HG03571 (cell line): Measurements from ENCODE around the gene MYH9.

Experiments used
- ATAC-seq: cut with Tn5 transposase; IDR thresholded peaks from one replicate; pipeline ENCODE4 v1.9.1; 2021; ENCODE audit not compliant: unreplicated experiment

MYH9 gene

DNA sequence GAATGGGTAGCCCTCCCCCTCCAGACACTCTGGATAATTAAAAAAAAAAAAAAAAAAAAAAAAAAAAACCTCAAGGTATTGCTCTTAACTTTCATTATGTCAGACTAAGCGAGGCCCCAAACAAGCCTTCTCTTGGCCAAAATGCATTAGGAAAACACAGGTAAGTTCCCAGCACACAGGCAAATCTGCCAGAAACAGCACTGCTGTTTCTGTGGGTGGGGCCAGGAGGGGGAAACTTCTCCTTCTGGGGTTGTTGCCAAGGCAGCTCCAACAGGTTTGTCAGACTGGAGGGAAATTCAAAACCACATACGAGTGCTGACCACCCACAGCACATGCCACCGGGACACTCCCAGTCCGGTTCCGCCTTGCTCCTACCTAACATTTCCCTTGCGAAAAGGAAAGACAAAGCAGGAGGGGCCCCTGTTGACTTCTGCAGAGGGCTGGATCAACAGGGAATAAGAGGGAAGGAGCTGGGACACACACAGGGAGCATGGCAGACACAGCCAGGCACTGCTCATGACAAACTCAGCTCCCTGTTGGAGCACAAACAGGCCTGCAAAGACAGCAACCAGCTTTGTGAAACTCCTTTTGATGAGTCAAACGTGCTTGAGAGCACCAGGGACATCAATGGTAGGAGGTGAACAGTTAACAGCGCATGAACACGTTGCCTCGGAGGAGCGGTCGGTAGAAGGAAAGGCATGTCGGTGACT, 55.0 kb downstream of the MYH9 start:
- ATAC-seq = no peak

DNA sequence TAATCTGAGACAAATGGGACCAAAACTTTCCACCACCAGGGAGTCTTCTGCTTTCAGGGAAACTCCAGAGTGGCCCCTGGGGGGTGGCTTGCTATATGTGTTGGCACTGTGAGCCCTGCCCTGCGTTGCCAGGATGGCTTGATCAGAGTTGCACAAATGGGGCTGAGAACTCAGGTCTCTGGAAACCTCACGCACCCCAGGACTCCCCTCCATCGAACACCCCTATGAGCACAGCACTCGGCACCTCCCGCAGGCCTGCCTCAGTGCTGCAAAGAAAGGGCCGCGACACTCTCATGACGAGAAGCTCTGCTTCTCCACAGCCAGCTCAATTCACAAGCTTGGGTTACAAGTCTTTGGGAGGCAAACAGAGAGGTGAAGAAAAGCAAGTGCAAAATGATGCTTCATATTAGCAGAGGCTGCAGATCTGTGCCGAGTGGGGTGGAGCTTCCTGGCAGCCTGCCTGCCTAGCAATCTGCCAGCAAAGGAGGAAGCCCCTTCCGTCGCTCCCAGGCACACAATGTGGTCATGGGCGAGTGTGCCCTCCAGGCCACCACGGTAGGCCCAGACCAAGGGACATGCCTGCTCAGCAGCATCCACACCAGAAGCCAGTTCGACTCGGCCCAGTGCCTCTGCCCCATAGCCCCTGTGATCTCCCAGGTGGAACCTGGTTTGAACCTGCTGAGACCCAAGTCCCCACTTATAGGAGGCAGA, 55.7 kb downstream of the MYH9 start:
- no peak for ATAC-seq

DNA sequence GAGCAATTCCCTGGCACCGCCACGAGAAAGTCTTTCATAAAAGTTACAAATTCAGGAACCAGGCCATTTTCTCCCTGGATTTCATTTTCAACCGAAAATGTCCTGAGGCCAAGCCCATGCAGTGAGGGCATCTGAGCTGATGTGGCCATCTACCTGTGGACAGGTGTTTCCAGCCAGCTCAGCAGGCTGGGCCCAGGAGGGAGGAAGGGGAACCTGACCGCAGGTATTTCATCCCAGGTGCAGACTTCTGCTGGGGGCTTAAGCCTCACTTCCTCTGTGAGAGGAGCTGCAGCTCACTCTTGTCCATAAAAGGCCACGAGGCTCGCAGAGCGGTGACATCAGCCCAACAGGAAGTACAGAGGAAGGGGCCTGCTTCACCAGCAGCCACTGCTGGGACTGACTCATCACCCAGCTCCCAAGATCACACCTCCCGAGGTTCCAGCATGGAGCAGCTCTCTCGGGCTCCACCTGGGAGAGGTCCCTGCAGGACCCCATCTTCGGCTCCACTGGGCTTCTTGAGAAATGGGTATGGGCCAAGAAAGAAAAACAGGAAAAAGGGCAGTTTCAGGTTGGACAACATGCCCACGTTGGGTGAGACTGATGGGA, 56.4 kb downstream of the MYH9 start:
- ATAC-seq = no peak

DNA sequence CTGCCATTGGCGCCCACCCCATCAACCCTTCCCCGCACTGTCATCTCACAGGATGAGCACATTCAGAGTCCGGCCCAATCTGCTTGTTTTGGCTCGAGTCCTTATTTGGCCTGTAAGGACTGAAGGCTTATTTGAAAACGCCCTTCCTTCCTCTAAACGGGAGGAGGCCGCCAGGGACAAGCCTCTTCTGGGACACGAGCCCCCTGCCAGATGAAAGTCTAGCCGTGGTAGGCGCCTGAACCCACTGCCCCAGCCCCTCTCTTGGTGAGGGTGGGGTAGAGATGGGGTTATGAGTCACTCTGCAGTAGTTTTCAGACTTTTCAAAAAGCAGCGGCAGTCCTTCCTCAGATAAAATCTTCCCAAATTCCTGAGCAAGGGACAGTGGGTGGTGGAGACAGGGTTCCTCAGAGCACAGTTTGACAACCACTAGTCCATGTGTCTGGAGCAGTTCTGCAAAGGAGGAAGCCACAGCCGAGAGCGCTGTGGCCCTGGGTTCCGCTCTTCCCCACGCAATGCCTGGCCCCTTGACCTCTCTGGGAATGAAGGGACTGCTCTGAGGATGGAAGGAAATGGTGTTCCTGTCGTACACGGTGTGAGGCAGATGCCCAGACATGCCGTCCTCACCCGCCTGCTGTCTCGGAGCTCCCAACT, 57.0 kb downstream of the MYH9 start:
- no peak for ATAC-seq

DNA sequence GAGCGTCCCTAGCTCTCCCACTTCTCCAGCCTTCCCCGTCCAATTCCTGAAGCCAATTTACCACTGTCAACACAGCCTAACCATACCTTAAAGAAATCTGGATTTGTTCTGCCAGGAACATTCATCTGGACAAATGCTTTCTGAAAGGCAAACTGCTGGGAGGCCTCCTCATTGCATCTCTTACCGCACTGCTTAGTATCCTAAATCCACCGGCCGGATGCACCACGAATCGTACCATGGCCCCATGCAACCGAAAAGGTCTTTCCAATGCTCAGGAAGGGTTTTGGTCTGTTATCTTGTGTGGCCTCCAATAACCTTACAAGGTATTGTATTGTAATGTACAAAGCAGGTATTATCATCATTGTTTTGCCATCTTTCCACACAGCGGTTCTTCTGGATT, 57.6 kb downstream of the MYH9 start:
- no peak for ATAC-seq

DNA sequence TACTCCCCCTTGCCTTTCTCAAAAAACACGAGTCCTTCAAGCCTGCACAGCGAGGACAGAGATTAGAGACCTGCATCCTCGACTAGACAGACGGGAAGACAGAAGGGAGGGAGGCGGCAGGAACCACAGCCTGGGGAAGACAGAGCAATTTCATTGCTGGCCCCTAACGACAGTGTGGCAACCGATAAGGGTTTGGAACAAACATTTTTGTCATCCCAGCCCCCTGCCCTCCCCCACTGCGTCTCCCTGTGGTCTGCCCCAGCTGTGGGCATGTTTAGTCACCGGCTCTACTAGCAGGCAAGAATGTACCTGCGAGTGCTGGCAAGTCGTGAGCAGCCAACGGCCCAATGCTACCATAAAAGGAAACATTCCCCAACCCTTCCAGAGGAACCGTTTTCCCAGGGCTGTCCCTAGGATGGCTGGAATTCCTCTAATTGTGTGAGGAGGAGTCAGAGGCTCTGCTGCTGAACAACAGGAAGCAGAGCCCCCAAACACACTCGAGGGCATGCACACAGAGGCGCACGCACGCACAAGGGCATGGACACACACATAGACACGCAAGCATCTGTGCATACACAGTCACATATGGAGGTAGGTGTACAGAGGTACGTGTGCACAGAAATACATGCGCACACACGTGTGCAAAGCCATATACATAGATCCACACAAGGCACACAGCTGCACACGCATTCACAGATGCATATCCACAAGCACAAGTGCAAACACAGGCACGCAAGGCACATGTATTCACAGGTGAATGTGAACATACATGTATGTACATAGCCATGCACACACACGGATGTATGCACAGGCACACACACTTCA, 58.3 kb downstream of the MYH9 start:
- ATAC-seq = no peak

DNA sequence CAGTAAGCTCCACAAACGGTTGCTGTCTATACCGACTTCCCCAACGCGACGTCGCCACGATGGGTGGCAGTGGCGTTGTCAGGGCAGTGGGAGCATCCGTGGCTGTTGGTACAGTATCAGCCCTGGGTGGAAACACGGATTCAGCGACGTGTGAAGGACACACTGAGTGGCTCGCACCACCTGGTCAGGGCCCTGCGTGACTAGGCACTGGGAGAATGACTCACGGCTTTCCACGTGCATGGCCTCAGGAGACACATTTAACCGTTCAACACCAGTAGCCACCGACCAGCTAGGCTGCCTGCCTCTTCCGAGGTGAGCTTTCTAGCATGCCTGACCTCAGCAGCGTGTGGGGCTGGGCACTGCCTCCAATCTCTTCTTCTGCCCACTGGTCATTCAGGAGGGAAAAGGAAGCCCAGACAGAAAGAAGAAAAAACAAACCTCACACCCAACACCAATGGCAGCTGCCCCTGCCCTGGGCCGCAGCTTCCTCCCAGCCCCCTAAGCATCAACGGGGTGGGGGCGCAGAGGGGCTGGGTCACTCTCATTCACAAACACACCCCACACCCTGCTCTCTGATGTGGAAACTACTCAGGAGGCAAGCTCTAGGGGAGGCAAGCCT, 59.0 kb downstream of the MYH9 start:
- ATAC-seq = peak; percentile 33

DNA sequence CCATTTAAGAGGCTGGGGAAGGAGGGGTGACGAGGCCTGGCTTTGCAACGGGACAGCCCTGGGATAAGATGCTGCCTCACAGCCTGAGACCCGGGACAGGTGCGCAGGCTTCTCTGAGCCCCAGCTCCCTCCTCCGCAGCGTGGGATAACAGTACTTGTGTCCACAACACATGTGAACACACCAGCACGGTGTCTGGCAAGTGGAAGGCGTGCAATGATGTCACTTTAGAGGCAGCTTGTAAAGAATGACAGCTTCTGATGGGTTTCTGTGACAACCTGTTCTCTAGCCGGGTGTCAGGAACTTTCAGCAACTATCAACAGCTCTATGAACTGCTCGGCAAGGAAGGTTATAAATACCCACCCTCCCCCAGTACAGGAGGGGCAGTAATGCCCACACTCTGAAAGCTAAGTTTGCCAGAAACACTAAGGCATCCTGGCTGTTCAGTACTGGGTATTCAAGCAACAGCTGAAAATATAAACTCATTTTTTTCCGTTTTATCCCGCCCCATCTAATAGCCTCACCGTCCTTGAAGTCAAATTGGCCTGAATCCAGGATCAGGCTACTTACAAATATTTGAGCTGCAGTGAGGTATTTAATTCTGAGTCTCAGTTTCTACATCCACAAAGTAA, 59.7 kb downstream of the MYH9 start:
- no peak for ATAC-seq

DNA sequence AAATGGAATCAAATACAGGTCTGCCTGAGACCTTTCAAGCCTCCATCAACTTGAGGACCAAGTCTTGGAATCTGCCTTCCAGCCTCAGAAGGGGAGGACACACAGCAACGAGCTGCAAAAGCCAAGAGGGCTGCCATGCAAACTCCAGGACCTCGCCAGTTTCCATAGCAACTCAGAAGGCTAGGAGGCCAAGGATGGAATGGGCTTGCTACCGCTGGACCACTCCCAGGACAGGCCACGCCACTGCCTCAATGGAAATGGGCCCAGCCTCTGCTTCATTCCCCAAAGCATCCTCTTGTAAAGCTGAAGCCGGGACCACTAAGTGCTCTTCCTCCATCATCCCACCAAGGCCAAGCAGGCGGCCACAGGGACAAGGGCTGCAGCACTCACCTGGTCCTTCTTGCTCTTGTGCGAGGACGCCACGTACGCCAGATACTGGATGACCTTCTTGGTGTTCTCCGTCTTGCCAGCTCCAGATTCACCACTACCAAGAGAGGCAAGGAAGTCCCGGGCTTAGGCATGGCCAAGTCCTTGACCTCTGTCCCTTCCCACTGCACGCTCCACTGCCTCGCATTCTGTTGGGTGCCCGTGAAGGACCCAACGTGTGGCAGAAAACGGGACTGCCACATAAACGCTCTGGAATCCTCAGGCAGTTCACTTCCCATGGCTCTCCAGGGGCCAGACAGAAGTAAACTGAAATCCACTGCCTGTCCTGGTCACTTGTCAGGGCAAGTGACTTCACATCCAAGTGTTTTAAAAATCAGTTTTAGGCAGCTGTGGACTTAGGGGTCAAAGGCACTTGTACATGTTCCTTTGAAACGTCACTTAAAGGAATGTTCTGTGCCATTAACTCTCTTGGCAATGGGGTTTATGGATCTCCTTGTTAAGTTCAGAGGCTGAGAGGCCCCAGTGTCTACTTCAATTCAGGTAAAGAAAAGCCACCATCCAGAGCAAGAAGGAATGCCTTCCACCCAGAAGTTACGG, 61.3 kb downstream of the MYH9 start:
- no peak for ATAC-seq

DNA sequence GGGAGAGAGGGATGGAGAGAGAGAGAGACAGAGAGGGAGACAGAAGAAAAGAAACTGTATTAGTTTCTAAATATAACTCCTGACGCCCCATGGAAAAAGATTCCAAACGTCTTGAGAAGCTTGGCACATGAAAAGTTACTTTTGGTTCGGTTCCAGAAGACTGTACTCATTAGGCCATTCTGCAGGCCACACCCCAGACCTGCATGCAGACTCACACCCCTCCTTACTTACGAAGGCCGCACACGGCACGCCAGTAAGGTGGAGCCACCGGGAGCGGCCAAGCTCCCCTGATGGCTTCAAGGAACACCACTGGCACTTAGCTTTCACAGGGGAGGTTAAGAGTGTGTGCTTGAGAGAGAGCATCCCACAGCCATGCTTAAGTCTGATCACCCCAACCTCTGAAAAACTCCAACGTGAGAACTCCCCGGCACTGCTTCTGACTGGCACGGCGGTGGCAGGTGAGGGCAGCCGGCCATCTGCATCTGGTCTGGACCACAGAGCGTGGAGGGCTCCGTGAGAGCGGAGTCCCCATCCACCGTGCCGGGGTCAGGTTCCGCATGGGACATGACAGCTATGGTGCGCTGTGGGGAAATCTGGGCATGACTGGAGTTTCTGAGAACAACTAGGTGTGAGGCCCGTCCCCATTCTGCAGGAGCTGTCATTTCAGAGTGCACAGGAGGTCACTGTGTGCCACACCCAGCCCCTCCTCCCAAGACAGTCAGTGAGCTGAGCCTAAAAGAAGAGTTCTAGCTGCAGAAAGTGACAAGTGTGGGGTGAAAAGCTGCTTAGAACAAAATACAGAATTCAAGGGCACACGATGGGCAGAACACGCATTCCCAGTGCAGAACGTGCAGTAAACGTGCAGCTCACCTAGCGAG, 62.4 kb downstream of the MYH9 start:
- ATAC-seq = no peak

DNA sequence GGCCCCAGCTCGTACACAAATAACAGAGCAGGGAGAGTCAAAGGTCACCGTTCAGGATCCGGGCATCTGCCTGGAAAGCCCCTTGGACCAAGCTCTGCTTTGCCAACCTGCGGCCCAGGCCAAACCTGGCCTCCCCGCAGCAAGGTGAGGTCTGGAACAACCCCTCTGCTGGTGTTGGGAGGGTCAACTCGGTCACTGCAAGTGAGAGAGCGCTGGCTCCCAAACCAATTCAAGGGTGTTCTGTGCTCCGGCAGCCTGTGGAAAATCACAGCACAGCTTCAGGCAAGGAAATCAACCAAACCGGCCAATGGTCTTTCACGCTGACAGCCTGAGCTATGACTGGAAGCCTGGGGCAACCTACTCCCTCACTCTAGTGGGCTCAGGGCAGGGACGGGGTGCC, 63.4 kb downstream of the MYH9 start:
- ATAC-seq = no peak

DNA sequence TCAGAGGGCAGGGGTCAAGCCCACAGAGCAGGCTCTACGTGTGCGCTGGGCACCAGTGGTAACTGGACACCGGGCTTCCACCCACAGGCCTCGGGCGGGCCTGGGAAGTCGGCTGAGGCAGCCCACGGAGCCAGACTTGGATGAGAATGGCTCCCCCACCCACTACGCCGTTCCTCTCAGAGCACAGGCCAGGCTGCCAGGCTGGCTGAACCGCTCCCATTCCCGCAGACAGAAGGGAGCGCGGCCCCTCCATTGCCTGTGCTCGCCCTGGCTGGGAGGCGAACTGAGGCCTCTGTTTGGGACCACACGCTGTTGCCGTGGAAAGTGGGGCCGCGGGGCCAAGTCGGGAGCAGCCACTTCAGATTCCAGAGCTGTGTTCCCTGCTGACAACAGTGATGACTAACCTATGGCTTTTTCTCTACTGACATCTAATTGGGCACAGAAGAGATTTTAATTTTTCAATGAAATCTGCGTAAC, 63.9 kb downstream of the MYH9 start:
- no peak for ATAC-seq

DNA sequence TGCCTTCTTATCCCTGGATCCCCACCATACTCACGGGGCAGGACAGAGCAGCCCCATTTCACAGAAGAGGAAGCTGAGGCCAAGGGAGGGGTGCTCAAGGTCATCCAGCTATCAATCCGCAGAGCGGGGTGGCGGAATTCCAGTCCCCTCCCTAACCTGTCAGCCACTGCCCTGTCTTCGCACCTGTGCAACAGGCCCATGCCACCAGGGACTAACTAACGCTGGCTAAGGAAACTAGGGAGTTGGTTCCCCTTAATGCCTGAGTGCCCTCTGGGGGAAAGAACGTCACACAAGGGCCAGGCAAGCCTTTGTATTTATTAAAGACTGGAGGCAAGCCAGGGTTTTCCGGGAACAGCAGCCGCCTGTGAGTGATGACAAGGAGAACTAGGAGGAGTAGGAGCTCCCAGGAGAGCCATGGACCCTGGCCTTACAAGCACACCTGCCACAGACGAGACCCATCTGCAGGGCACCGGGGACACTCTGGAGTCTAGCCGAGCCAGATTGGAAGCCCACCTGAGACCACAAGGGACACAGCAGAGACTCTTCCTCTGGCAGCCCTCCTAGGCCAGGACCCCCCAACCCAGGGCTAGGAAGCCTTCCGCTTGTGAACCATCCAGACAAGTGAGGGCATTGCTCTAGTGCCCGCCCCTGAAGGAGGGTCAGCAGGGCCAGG, 64.4 kb downstream of the MYH9 start:
- ATAC-seq = no peak

DNA sequence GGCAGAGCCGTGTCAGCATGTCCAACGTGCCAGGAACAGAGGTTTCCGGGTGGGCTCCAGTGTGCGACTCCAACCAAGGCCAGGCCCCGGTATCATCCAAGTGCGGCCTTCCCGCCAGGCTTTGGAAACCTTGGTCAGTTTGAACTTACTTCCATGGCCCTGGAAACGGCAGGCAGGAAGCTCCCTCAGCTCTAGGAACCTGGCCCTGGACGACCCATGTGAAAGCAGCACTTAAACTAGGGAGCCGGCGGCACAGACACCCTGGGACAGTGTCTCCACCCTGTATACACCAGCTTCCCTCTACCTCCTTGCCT, 65.2 kb downstream of the MYH9 start:
- ATAC-seq = no peak

DNA sequence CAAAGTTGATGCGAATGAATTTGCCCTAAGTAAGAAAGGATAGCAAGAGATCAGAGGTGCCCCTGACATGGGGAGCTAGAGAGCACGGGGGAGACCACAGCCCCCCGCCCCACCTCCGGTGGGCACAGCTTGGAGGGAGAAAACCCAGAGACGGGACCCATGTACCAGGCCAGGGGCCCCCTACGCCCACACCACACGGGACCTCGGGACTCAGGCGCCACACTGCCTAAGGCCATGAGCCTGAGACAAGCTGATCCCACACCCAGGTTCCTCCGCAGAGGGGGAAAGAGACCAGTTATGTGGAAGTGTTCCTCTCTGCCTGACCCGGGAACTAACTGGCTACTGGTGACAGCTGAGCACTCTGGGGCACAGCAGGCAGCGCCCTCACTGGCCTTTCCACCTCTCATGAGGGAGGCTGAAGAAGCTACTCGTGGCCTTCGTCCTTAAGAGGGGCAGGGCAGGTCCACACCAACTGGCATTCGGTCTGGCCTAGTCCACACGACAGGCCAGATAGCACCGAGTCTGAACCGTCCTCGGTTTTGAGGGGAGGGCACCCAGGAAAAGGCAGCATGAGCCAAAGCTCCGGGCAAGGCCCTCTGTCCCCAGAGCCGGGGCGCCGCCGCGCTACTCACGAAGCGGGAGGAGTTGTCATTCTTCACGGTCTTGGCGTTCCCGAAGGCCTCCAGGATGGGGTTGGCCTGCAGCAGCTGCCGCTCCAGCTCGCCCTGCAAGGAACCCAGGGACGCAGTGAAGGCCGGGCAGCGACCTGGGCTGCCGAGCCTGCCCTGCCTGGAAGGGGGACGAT, 65.8 kb downstream of the MYH9 start:
- no peak for ATAC-seq

DNA sequence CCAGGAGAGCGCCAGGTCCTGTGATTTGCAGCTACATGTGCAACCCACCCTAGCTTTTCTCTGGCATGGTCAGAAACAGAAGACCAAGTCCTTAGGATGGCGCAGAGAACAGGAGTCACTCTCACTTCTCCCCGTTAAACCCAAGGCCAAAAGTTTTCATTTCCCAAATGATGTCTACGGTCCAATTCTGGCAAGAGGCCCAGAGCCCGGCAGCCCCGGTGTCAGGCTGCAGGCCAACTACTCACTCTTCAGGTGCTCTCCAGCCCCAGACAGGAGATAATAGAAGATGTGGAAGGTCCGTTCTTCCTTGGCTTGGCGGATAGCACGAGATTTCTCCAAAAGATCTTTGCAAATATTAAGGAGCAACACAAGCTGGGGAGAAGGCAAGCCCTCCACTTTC, 67.2 kb downstream of the MYH9 start:
- ATAC-seq = no peak
